ENCODE measurements around the gene ELOVL5.
"Not testable (repeated sequence)": the region's sequence is repeated elsewhere in the genome, so short reads cannot be mapped to it uniquely, and the experiment has no call there.

ELOVL5 gene

DNA sequence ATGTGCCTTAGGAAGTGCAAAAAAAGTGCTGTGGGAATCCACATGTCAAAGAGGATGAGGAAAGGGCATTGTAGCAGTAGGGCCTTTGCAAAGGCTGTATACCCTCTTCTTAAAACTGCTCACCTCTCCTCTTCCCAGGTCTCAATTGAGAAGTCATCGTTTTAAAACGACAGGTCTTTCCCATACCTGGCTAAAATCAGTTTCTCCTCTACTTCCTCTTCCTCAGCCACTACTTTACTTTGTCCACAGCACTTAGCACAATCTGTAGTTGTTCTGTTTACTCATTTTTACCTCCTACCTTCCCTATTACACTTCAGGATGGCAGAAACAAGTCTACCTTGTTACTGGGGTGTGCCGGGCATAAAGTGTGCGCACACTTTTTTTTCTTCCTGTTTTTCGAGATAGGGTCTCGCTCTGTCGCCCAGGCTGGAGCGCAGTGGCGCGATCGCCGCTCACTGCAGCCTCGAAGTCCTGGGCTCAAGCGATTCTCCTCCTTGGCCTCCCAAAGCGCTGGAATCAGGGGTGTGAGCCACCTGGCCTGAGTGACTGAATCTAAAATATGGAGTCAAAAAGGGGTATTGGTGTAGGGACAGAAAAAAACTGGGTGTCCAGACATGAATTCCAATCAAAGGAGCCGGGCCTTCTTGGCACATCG lies 9.8 kb upstream of the ELOVL5 start:
- DNase-seq, result no peak

DNA sequence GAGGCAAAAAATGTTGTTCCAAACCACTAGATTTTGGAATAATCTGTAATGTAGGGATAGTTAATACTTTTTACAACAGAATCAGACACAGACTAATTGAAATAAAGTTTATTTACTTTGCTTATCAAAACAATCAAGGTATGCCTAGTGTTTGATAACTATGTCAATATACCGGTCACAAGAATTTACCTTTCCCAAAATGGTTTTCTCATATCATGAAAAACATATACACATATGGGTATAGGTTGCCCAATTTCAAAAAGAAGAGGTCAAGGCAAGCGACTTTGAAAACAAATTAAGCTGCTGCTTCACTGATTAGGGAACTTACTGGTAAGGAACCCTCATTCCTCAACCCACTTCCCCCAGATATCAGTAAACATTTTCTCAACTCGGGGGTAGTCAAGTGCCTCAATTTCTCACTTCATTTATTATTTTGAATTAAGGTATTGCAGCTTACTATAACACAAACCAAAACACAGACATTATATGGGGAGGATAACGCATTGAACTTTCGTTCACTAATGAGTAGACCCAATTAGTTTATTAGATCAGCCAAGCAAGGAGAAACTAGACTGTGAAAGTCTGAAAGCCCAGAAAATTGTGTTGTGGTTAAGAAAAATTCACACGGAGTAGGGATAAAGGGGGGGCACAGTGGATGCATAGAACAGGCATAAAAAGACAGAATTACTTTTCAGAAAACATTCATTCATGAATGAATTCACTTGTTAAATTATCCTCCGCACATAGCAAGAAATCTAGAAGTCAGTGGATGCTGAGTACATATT lies 9.0 kb upstream of the ELOVL5 start:
- no peak for DNase-seq

DNA sequence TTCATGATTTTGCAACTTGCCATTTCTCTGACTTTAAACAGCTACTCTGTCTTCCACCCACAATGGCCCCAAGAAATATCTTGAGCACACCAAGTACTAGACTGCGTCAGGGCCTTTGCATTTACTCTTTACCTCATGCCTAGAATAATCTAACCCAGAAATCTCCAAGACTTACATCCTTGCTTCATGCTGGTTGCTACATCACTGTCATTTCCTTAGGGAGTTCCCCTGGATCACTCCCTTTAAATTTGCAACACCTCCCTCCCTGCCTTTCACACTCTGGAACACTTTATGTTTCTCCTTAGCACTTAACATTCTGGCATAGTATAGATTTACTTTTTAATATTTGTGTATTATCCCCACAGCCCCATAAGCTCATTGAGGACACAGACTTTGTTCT lies 4.9 kb upstream of the ELOVL5 start:
- DNase-seq, result no peak

DNA sequence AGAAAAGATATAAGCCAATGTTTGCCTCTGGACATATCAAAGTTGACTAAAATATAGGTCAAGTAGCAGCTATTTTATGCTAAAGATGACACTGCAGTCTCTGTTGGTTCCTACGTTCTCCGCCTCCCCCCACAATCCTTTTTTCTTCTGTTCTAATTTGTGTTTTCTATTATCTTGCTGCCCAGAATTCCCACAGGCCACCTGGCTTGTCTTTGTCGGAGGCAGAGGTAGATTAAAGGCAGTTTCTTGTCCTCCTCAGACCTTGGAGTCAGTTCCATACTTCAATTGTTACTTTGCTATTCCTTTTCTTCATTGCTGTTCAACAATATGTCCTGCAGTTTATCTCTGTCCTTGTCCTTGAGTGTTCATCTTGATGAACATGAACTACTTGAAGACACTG lies 3.6 kb upstream of the ELOVL5 start:
- DNase-seq, result no peak

DNA sequence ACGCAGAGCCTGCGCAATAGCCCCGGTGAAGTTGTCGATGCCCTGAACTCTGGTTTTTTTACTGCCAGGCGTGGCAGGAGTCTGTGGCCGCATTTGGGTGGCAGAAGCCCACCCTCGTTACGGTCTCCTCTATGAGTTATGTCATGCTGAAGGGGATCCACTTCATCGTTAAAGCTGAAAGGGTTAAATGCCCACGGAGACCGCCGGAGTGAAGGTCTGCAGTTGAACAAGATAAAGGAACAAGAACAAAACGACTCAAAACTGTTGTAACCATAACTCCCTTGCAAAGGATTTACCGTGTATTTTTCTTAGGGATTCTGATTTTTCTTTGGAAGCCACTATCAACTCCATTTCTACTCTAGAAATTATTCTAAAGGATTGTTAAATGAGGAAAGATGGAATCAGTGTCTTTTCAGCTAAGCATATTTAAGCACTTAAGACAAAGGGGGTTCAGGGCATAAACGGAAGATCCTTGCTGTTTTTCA lies 501 bp upstream of the ELOVL5 start:
- DNase-seq, result no peak

DNA sequence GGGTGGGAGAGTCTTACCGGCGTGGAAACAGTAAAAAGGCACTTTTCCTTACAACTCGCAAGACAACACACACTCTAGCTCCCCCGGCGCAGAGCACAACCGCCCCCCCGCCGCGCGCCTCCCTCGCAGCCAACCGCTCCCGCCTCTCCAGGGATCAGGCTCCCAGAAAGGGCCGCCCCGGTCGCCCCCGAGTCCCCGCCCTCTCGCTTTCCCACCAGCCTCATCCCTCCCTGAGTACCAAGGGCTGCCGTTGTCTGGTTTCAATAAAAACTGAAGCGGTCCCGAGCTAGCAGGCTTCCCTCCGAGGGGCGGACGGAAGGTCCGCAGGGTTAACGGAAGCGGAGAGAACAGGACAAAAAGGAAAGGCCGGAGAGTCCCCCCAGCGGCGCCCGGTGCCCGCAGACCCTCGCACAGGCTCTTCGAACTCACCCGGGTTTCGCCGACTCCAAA lies 804 bp downstream of the ELOVL5 start:
- peak; percentile 80 for DNase-seq

DNA sequence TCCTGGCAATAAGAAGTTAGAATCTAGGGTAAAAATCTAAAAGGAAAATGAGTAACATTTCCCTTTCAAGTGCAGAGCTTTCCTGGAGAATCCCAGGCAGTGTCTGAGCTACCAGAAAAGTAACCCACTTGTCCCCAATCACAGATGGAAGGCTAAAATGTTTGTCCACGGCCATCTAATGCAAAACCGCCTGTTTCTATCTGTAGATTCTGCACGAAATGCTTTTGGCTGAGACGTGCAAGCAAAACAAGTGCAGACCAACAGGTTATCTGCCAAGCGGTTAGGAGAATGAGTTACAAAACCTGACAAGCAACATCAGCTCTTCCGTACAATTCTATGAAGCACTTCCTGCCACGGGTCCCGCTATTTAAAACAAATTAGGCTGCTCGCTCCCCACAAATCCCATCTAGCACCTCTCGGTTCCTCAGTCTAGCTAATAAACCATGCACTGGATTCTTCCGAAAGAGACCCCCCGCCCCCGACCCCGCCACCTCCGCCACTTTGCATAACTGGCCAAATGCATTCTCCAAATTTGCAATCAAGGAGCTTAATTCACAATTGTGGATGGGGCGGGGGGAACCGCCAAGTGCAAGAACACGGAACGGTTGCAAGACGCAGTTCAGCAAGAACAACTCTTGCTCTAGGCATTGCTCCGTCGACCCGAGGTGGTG lies 1.4 kb downstream of the ELOVL5 start:
- DNase-seq, result peak; percentile 39

DNA sequence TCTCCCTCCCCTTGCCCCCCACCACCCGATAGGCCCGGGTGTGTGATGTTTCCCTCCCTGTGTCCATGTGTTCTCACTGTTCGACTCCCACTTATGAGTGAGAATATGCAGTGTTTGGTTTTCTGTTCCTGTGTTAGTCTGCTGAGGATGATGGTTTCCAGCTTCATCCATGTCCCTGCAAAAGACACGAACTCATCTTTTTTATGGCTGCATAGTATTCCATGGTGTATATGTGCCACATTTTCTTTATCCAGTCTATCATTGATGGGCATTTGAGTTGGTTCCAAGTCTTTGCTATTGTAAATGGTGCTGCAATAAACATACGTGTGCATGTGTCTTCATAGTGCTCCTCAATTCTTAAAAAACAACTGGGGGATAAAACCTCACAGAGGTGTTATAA lies 2.7 kb downstream of the ELOVL5 start:
- DNase-seq, result not testable (repeated sequence)

DNA sequence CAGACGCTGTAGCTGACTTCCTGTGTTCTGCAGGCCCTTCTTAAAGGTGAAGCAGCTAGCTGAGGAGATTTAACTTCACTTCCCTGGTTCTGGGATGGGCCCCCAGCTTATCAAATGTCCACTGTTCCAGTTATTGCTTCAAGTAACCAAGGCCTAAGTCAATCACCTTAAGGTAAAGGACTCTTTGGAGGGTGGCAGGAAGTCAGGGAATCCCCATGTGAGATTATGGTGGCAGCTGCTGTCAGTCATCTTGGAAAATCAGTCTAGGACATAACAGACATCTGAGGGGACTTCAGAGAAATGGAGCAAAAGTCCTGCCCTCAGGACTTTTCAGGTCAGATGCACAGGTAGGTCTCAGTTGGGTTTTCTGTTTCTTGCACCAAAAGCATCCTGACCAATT lies 3.8 kb downstream of the ELOVL5 start:
- DNase-seq, result no peak

DNA sequence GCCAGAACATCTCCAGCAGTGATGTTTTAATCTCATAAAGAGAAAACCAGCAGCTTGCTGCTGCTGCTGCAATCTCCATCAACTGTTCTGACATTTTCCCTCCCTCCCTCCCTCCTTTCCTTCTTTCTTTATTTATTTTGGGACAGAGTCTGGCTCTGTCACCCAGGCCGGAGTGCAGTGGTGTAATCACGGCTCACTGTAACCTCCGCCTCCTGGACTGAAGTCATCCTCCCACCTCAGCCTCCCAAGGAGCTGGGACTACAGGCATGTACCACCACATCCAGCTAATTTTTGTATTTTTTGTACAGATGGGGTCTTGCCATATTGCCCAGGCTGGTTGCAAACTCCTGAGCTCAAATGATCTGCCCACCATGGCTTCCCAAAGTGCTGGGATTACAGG lies 5.7 kb downstream of the ELOVL5 start:
- DNase-seq, result no peak

DNA sequence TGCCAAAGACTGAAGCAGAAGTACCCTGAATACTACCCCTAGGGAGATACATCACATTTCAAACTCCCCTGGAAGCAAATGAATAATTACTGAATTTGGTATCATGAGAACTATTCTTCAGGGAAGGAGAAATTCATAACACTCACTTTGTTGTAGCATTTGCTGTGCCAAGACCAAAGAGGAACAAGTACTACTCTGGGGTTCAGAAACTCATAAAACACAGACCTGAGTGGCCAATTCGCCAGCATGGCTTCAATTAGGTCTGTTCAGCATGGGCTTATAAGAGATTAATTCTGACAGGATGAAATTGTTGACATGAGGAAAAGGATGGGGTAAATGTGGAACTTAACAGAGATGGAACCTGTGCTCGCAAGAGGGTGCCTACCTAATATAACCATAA lies 6.5 kb downstream of the ELOVL5 start:
- DNase-seq, result peak; percentile 28

DNA sequence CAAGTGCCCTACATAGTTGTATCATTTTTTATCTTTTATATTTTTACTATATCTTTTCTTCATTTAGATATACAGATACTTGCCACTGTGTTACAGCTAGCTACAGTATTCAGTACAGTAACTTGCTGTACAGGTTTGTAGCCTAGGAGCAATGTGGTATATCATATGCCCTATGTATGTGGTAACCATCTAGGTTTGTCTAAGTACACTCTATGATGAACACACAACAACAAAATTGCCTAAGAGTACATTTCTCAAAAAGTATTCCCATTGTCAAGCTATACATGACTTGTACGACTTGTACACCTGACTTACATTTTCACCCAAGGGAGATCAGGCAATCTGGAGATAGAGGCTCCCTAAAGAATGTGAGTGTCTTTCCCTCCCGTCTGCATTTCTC lies 8.2 kb downstream of the ELOVL5 start:
- DNase-seq, result no peak

DNA sequence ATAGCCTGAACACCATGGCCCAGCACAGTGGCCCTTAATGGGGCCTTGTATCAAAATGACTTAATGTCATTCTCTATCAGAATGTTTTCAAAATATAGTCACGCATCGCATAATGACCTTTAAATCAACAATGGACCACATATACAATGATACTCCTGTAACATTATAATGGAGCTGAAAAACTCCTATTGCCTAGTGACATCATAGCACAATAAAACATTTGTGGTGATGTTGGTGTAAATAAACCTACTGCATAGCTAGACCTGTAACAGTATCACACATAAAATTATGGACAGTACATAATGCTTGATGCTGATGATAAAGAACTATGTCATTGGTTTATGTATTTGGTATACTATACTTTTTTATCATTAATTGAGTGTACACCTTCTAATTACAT lies 9.3 kb downstream of the ELOVL5 start:
- DNase-seq, result no peak

DNA sequence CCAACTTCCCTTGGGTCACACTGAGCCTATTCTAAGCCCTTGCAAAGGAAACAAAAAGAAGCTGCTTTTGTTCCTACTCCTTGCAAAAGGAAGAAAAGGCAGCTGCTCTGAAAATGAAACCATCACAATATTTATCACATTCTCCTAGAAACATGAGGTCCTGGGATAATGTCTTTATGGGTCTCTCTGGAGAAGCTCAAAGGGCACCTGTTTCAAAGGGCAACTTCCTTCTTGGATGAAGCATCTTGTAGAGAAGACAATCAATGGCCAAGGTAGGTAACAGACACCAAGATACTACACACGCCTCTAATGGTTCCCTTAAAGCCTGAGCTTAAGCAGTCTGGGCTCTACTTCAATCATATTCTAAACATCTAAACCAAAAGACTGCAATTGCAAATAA lies 10.4 kb downstream of the ELOVL5 start:
- no peak for DNase-seq

DNA sequence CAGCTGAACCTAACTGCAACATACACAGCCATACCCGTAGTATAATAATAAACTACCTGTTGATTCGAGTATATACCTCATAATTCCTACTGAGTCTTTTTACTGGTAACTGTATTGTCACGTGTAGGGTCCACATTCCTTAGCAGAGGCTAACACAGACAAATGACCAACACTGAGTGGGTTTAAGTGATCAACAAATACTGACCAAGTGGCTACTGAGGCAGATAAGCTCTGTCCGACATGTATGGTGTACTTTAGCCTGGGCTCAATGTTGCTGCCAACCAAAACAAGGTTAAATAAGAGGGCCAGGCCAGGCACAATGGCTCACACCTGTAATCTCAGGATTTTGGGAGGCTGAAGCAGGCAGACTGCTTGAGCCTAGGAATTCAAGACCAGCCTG lies 12.7 kb downstream of the ELOVL5 start:
- DNase-seq, result no peak

DNA sequence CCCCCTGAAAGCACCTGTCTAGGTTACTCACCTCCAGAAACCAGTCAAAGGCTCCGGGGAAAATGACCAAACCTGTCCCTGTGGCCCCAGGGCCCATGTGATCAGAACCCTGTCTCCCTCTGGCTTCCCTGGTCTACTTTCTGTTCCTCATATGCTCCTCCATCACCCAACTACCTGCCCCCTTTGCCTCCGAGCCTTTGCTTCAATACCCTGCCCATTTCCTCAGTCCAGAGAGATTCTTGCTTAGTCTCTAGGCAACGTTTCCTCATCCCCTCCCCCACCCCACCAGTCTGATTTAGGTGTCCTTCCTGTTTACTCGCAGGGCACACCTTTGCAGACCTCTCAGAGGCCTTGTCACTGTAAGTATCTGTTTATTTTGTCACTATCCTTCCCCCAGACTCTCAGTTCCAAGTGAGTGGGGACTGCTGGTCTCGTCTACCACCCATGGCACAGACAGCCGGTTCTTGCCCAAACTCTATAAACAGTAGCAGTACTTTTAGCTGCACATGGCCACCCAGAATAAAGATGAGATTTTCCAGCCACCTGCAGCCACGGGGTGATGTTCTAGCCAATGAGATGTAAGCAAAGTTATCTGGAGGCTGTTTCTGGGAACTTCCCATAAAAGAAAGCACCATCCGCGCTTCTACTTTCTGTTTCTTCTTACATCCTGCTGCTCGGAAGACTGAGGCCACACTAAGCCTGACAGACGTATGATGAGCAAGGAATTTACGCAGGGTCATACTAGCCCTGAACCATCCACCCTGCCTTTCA lies 13.3 kb downstream of the ELOVL5 start:
- DNase-seq, result no peak

DNA sequence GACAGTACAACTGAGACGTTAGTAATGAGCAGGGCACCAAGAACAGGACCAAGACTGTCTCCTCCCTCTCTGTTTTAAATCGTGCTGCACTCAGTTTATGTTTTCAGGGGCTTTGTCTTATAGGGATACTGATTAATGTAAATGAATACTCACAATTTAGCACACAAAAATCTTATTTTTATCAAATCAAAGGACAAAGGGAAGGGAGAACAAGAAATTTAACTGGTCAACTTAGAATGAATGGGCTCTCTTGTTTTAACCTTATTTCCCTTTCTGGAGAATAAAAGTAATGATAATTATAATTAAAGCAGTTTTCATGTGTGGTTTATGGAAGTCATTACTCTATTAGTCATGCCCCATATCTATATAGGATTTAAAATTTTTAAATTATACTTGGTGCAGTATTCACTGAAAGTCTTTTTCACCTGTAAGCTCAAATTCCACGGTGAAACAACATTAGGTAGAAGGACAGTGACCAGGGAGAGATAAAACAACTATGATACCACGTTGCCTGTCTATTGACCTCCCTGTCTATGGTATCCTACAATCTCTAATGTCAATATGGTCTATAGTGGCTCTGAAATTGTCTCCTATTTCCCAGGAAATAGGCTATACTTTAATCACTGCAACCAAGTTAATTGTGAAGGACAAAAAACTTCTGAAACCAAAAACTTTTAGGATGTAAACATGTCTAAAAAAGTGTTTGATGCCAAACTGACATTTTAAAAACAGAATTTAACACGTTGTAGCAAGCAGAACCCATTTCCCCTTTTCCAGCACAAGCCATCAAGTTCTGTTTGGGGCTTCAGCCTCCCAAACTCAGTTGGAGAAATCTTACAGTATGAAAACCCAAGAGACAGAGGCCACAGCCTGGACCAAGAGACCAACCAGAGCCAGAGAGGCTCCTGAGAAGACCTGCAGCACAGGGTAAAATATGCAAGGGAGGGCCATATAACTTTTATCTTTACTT lies 15.0 kb downstream of the ELOVL5 start:
- no peak for DNase-seq

DNA sequence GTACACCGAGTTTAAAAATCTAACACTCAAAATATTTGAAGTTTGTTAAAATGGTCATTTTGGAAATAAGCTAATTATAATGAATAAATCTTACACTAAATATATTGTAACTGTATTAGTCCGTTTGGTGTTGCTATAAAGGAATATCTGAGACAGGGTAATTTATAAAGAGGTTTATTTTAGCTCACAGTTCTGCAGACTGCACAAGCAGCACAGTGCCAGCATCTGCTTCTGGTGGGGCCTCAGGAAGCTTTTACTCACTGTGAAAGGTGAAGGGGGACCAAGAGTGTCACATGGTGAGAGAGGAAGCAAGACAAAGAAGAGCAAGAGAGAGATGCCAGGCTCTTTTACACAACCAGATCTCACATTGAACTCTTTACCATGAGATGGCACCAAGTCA lies 17.1 kb downstream of the ELOVL5 start:
- no peak for DNase-seq

DNA sequence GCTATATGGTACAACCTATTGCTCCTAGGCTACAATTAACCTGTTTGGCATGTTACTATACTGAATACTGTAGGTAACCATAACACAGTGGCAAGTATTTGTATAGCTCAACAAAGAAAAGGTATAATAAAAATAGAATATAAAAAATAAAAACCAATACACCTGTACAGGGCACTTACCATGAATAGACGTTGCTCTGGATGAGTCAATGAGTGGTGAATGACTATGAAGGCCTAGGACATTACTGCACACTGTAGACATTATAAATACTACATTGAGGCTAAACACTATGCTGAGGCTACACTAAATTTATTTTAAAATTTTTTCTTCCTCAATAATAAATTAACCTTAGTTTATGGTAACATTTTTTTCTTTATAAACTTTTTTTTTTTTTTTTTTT lies 18.6 kb downstream of the ELOVL5 start:
- DNase-seq, result no peak

DNA sequence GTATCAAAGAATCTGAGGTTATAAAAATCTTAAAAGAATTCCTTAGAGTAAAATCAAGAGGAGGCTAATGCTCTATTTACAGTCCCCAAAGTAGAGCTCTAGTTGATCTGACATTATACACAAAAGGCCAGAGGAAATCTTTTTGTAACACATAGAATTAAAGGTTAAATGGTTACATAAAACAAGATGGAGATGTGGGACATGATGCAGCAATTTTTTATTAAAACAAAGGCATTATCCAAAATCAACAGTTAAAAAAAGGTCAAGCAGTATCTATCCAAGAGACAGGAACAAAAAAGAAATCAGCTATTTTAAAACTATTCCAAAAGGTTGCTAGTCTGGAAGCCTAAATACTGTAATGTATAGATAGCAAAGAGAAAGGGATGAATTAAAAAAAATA lies 20.4 kb downstream of the ELOVL5 start:
- DNase-seq, result no peak

DNA sequence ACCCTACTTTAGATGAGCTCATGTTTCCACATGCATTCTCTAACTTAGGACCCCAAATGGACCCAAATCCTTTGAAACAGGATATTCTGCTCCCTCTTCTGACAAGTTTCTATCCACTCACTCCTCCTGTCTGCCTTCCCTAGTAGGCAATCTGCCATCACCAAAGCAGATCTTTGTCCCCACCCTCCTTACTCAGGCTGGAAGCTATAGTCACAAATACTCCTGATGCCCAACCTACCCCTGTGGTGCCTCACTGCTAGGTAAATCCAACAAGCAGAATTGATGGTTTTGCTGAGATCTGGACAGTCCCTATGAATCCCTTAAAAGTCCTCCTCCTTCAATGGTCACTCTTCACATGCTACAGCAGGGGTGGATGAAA lies 21.7 kb downstream of the ELOVL5 start:
- DNase-seq, result no peak

Data from NCI-H345 (cell line).